GM19351 (cell line): ENCODE data around the gene SLC22A23.
"Not testable (repeated sequence)": the region's sequence is repeated elsewhere in the genome, so short reads cannot be mapped to it uniquely, and the experiment has no call there.

Source experiments
- ATAC-seq: cut with Tn5 transposase; IDR thresholded peaks from one replicate; pipeline ENCODE4 v1.9.1; 2021; ENCODE audit warnings: mild to moderate bottlenecking, moderate library complexity; ENCODE audit not compliant: unreplicated experiment

Gene SLC22A23

DNA sequence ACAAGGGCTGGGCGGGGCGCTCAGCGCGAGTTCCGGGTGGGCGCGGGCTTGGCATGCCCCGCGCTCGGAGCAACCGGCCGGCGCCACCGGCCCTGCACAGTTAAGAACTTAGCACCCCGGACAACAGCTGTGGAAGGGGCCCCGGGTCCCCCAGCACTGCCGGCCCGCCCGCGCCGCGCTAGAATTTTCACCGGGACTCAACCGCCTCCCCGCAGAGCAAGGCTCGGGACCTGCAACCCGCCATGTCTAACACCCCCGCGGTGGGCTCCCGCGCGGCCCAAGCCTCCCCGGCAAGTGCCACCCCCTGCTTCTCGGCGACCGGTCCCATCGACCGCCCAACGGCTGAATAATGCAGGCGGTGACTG is 203.3 kb downstream of the SLC22A23 start:
- no peak for ATAC-seq

DNA sequence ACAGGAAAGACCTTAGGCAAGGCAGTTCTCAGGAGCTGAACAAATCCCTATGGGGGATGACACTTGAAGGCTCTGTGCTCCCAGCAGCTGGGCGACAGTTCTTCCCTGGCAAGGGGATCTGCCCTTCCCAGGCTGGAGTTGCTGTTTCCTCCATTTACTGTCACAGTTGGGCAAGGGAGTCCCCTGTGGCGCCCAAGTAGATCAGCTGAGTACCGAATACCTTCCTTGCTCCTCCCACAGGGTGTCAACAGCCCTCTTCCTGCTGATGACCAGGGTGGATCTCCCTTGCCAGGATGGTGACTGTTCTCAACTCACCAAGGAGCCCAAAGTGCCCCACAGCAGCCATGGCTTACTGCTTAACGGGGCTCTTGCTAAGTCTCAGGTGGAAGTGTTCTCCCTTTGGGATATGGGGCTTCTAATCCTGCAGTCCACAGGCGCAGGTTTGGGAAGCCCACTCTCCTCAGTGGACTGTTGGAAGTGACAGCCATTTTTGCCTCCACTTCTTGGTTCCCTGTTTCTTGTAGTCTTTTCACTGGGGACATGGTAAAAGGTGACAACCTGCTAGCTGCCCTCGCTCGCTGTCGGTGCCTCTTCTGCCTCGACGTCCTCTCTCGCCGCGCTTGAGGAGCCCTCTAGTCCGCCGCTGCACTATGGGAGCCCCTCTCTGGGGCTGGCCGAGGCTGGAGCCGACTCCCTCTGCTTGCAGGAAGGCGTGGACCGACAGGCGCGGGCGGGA is 203.8 kb downstream of the SLC22A23 start:
- no peak for ATAC-seq

DNA sequence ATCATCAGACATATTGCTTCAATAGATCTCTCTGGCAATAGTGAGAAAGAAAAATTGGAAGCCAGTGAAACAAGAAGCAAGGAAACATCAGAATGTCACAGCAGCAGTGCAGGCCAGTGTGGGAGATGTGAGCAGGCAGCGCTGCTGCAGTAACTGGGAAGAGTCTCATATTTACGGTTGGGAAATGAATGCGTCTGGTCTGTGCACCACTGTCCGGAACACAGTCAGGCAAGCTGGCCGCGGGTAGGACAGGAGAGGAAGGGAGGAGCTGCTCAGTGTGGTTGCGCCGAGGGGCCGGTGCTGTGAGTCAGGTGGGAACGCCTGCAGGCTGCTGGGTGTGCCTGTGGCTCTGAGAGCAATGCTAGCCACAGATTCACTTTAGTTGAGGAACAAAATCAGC is 204.5 kb downstream of the SLC22A23 start:
- ATAC-seq = no peak

DNA sequence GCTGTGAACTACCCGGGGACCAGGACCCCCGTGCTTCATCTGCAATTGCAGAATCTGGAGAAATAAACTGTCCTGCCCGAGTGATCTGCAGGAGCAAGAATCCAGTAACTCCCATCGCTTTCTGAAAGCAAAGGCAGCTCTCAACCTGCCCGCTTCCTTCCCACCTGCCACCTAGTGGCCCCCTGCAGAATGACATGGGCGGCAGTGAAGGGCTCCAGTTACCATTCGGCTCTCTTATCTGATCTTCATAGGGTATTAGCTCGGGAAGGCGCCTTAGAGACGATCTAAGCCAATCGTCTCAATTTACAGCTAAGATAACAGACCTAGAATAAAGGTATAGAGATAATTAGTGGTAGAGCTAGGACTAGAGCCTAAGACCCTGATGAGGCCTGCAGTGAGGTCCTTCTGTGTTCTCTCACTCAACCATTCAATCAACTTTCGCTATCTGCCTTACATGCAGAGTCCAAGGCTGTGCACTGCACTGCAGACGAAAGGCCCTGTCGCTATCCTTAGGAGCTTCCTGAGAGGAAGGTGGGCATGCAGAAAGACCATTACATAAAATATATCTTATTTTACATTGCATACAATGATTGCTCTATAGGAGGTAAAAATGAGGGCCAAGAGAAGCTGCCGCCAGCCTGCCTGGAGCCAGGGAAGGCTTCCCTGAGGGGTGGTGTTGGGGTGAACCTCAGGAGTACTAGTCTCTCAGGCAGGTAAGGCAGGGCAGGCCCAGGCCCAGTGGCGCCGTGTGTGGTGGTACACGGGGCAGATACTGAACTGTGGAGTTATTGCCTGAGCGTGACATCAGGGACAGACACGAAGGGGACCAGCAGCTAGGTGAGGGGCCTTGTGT is 205.2 kb downstream of the SLC22A23 start:
- ATAC-seq = peak; percentile 82

DNA sequence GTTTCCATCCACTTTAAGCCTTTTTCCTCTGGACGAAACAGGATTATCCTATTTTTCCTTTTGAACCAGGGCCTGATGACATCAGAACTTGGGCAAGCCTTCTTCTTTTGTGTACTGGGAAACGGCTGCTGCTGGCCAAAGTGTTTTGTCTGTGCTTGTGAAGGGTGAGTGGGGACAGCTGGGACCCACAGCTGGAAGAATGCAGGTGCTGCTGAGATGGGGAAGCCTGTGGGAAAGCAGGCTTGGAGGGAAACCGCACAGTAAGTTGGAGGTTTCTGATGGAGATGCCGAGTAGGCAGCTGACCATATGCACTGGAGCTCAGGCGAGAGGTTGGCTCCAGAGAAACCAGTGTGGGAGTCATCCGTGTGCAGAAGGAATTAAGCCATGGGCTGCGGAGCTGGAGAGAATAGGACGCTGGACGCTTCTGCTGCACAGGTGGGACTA is 206.6 kb downstream of the SLC22A23 start:
- ATAC-seq = no peak

DNA sequence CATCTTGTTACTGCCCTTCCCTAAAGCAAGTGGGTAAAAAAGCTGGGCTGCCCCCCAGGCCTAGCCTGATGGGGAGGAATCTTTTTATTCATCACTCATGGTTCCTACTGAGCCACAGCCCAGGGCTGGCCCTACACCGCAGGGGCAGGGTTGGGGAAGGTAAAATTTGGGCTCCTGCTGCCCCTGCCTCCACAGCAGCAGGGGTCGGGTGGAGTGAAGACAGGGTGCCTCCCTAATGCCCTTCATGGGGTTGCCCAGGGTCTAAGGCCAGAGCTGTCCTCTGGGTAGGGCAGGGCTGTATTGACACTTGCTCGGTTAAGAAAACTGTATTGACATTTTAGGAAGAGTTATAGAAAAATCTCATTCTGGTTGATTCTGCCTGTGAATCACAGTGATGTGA is 207.0 kb downstream of the SLC22A23 start:
- no peak for ATAC-seq

DNA sequence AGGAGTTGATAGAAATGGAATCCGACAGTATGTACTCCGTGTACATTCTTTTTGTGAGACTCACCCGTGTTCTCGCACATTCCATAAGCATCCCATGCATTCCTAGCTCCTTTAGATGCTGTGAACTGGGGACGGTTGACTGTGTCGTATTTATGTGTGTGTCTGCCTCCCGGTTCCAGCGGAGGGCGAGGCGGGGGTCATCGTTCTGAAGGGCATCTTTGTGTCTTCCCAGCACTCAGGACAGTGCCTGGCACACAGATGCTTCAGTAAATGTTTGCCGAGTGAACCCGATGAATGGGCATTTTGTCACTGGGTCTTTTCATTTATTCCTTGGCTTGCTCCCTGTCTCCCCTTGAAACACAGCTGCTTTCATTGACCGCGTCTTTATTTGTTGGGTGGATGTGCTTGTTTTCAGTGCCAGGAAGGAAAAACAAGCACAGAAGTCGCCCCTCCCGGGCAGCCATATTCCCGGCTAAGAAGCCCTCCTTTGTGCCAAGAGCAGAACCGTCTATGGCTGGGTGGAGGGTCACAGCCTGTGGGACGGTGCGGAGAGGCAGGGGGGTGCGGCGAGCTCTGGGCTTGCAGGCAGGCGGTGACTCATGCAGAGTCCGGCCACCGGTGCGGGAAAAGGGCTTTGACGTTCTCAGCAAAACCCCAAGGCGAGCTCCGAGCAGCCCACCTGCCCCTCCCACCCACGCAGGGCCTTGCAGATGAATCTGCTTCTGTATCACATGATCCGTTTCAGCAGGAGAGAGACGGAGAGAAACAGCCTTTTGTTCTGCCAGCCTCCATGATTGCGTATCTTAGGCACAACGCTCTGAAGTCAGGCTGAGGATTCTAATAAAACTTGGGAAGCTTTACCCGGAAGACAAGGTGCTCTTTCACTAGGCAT is 209.3 kb downstream of the SLC22A23 start:
- ATAC-seq = no peak

DNA sequence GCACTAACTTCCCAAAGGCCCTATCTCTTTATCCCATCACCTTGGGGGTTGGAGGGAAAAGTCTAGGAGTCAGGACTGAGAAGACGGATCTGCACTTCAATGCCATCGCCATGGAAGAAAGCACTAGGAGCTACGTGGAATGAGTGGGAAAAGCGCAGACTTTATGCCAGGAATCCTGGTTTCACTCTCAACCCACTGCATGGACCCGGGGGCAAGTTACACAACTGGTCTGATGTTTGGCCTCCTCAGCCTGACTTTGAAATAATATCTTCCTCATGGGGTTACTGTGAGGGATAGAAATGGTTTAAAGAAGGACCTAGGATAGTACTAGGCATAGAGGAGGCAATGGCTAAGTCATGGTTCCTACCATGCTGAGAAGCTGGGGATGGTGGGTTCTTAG is 211.6 kb downstream of the SLC22A23 start:
- ATAC-seq = no peak

DNA sequence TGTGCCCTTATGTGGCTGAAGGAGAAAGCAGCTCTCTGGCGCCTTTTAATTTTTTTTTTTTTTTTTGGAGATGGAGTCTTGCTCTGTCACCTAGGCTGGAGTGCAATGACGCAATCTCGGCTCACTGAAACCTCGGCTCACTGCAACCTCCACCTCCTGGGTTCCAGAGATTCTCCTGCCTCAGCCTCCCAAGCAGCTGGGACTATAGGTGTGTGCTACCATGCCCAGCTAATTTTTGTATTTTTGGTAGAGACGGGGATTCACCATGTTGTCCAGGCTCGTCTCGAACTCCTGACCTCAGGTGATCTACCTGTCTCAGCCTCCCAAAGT is 212.1 kb downstream of the SLC22A23 start:
- not testable (repeated sequence) for ATAC-seq

DNA sequence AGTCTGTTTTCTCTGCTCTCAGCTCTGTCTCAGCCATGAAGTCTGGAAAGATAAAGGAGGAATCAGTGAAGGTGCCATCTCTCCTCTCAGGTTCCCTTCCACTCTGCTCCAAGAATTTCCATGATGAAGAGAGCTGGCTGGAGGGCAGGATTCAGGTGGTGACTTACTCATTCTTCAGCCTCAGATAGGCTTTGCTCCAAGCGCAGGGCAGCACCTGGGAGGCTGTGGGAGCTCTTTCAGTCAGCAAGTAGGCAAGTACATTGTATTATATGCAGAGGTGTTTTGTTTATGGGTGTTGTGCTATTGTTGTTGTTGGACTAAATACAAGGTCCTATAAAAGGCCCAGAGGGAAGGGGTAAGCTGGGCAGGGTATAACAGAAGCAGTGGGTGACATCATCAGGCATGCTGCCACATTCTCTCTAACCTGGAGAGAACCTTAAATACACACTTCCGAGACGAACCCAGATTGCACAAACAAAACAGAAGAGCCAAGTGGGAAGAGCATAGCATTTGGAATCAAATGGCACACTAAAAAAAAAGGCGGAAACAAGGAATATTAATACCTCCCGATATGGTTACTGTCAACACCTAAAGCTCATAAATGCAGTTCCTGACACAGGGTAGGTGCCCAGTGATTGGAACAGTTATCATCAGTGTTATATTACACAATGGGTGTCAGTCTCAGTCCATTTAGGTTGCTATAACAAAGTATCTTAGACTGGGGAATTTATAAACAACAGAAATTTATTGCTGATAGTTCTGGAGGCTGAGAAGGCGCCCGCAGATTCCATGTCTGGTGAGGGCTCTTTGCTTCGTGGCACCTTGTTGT is 212.6 kb downstream of the SLC22A23 start:
- no peak for ATAC-seq

DNA sequence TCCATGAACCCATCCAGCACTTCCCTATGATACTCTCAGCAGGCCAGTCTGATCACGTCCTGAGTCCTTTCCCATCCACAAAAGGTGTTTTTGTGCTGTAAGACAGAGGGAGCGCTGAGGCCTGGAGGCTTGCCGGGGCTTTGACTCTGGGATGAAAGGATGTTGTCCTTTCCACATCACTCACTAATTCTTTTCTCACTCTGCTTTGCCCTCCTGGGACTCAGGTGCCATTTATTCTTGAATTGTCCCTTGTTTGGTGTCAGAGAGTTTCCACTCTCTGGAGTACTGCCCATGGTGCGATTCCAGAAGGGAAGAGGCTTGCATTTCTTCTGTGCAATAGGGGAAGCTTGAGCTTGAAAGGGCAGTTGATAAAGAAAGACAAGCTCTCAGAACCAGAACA is 214.1 kb downstream of the SLC22A23 start:
- ATAC-seq = no peak

DNA sequence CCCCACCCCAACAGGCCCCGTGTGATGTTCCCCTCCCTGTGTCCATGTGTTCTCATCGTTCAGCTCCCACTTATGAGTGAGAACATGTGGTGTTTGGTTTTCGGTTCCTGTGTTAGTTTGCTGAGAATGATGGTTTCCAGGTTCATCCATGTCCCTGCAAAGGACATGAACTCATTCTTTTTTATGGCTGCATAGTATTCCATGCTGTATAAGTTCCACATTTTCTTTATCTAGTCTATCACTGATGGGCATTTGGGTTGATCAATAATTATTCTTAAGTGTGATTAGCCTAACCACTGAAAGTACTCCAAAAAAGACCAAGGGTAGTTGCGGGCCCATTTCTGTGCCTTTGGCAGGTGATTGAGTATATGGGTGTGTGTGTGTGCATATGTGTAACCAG is 215.1 kb downstream of the SLC22A23 start:
- not testable (repeated sequence) for ATAC-seq

DNA sequence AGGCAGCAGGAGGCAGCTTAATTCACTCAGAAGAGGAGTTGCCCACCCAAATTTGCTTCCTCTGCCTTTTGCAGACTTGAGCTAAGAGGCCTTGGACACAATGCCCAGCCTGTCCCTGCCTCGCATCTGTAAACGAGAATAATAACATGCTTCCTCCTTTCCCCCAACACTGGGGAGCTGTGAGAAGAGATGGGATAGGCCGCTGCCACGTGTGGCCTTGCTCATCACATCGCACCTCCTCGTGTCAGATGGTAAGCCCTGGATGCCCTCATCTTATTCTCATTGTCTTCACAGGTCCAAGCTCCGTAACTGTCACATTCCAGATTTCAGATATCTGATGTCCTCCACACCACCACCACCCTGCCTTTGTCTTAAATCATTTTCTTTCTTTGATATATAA is 216.3 kb downstream of the SLC22A23 start:
- no peak for ATAC-seq

DNA sequence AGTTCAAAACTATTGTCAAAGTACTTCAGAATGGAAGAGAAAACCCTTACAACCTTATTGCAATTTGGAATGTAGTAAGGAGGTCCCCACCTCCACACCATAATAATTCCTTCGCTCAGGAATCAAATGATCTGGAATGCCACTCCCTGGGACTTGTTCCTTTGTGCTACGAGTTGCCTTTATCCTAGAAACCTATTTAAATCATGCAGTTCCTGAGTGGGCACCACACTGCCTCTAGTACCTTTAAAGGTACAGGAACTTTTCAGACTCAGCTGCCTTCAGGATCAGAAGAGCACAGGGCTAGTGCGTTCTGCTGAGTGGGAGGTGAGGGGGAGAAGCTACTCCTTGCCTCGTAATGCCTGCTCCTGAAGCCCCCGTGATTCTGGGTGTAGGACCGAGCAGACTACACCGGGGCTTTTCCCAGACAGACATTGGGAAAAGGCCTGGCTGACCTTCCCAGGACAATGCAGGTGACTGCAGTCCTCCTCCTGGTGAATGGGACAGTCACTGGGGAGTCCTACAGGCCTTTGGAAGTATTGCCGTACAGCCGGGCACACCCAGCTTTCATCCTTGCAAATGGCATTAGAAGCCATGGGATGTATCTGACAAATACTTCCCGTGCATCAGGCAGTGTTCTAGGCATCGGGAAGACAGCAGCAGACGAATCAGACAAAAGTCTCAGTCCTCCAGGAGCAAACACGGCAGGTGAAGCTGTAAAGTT is 217.6 kb downstream of the SLC22A23 start:
- no peak for ATAC-seq

DNA sequence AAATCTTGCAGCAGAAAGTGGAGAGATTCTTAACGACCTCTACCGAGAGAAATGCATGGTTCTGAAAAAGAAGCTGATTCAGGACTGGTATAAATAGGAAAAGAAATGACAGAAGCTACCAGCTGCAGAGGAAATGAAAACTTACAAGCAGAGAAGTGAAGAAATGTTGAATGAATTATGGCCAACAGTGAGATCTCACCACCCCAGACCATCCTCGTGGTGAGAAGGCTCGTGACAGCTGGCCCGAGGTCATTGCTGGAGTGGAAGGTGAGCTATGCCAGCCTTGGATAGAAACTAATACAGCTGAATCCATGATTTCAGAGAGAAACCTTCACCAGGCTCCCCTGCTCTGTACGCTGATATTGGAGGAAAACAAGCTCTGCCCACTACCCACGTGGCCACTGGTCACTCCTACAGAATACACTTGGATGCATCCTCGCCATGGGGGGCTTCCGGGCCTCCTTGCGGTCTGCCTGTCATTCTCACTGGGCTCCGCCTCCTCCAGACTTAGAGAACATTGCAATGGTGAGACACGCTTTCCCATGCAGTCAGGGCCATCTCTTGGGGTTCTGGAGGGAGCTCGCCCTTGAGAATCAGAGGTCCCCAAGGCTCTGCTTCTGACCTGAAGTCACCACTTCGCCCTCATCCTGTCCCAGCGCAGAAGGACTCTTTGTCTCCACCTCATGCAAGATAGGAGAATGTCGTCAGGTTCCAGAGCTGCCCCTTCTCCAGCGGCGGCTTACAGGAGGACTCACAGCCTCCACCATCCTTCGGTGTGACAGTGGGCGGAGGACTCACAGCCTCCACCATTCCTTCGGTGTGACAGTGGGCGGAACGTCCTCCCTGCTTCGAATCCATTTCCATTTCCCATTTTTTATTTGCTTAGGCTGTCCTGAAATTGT is 218.8 kb downstream of the SLC22A23 start:
- ATAC-seq = no peak

DNA sequence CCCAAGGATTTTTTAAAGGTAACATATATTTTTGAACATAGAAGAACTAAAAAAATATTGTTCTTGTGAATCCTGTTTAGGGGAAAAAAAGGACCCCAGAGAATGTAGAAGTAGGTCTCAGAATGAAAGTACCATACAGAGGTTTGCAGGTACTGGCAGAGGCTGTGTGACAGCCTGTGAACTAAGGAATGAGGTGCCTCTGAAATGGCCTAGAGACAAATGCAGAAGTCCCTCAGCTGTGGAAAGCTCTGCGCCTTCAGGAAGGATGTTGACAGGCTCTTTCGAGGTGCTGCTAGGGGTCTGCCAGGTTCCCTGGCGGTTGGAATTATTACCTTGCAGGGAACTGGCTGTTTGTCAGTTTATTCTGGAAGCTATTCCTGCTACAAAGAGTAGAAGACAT is 220.8 kb downstream of the SLC22A23 start:
- ATAC-seq = no peak

DNA sequence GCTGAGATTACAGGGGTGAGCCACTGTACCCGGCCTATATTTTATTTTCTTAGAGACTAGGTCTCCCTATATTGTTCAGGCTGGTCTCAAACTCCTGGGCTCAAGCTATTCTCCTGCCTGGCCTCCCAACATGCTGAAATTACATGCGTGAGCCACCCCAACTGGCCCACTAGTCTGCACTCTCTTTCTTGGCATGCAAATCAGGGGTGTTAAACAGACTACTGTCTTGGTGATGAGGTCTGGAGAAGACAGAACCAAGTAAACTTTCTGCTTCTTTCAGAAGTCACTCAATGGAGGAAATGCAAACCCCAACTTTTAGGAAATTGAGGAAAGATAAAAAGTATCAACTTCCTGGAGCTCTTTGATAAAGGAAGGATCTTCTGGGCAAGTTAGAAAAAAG is 221.4 kb downstream of the SLC22A23 start:
- peak; percentile 59 for ATAC-seq

DNA sequence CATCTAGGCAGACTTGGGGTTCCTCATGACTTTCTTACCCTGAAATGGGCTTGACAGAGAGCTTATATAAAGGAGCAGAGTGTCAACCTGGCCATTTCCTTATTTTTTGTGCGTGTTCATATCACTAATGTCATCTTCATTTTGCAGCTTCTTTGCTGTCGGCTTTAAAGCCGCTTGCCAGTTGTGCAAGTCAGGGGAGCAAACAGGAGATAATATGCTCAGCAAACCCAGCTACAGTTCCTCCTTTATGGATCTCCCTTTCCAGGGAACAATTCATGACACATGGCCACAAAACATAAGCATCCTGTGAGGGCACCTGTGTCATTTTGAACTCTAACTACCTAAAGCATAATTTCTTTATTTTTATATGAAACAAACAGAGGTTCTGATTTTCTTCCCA is 222.9 kb downstream of the SLC22A23 start:
- ATAC-seq = no peak

DNA sequence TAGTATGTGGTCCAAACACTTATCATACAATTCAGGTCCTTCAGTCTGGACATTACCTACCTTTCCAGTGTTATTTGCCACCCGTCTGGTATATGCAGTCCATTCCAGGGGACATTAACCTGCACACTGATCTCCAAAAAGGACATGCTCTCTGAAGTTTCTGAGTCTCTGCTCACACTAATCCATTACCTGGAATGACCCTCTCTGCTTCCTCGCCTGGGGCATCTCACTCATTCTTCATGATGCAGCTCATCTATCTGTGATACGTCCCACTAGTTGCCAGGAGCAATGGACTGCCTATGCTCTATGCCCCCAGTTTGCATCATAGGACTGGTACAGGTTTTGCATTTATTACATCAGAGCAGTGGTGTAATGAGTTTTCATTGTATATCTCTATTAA is 223.5 kb downstream of the SLC22A23 start:
- ATAC-seq = no peak
